GM12878 (cell line): ENCODE data around the gene FKBP4. TPM values are rescaled to one million over a fixed set of nuclear protein-coding genes. Genes with fewer than 3 reads are reported as not detected.

Source experiments
- ATAC-seq: fragments of 200-7000 bp; cut with Tn5 transposase; 3 replicates; pipeline ENCODE4 v1.9.1; 2020; ENCODE audit warnings: mild to moderate bottlenecking, moderate library complexity
- BruUV-seq: library from RNA; stranded (reverse); fragments of 400-500 nt; replicated peaks from 2 replicates; lab custom pipeline; 2021; lab: Mats Ljungman, UMichigan
- CTCF ChIA-PET: fragments of 300-600 bp; sonication (Branson Sonifier 250); formaldehyde crosslinking; extraction: SDS; loops from one replicate; lab custom pipeline; 2021; ENCODE audit warnings: inconsistent platforms; lab: Yijun Ruan, JAX
- POLR2A ChIA-PET: fragments of 350-600 bp; formaldehyde crosslinking; extraction: SDS; loops from one replicate; lab custom pipeline; 2021; ENCODE audit warnings: inconsistent platforms; lab: Charles Lee
- RAD21 ChIA-PET: fragments of 300-600 bp; sonication (Branson Sonifier 250); formaldehyde crosslinking; loops from one replicate; lab custom pipeline; 2023; ENCODE audit warnings: antibody characterized with exemption; ENCODE audit not compliant: unreplicated experiment; lab: Charles Lee
- SMC1A ChIA-PET: fragments of 300-600 bp; sonication (Branson Sonifier 250); formaldehyde crosslinking; loops from one replicate; lab custom pipeline; 2023; ENCODE audit not compliant: unreplicated experiment, uncharacterized antibody; lab: Charles Lee
- DNase-seq: peaks from one replicate; pipeline ENCODE4 v3.0.0-alpha.2; 2011; ENCODE audit warnings: low read depth, low spot score
- FAIRE-seq: peaks from 3 replicates; lab custom pipeline; 2011; peaks lifted over from hg19 to GRCh38; lab: Jason Lieb, UNC
- H2AFZ ChIP-seq: 2 replicates; pipeline ENCODE4 v1.6.0; 2011; ENCODE audit warnings: low read depth, low read length, control low read depth; ENCODE audit not compliant: control insufficient read depth
- H3K27ac ChIP-seq: 2 replicates; pipeline ENCODE4 v1.5.1; 2011; ENCODE audit warnings: control low read depth; ENCODE audit not compliant: control insufficient read depth, insufficient read depth
- H3K27me3 ChIP-seq, 2 experiments: replicated peaks in 1 of 2; 2 replicates each; pipeline versions ENCODE4 v1.6.0 to v1.6.1; 2011; ENCODE audit warnings: low read length in 1 of 2; ENCODE audit not compliant: control insufficient read depth in 2 of 2, insufficient read depth in 2 of 2
- H3K36me3 ChIP-seq, 2 experiments: 2 replicates each; pipeline ENCODE4 v1.5.1; 2011; ENCODE audit warnings: low read length in 1 of 2; ENCODE audit not compliant: control insufficient read depth in 2 of 2, insufficient read depth in 2 of 2
- H3K4me1 ChIP-seq: 2 replicates; pipeline ENCODE4 v1.6.1; 2011; ENCODE audit warnings: mild to moderate bottlenecking, low read length, moderate library complexity, mixed read lengths; ENCODE audit not compliant: control insufficient read depth, insufficient read depth
- H3K4me2 ChIP-seq: 2 replicates; pipeline ENCODE4 v1.6.0; 2011; ENCODE audit warnings: control low read depth; ENCODE audit not compliant: control insufficient read depth, insufficient read depth
- H3K4me3 ChIP-seq: fragments of 200-600 bp; sonication (generic); 2 replicates; pipeline ENCODE4 v1.5.1; 2016
- H3K79me2 ChIP-seq: 2 replicates; pipeline ENCODE4 v1.6.0; 2011; ENCODE audit warnings: low read length; ENCODE audit not compliant: control insufficient read depth, insufficient read depth
- H3K9ac ChIP-seq: 2 replicates; pipeline ENCODE4 v1.8.0; 2011; ENCODE audit warnings: low read length, control low read depth, mixed read lengths; ENCODE audit not compliant: control insufficient read depth, insufficient read depth
- H3K9me3 ChIP-seq: replicated peaks from 3 replicates; pipeline ENCODE4 v1.5.1; 2011; ENCODE audit warnings: mild to moderate bottlenecking, low read length; ENCODE audit not compliant: control insufficient read depth, insufficient read depth
- H4K20me1 ChIP-seq: 2 replicates; pipeline ENCODE4 v1.6.0; 2011; ENCODE audit not compliant: control insufficient read depth, insufficient read depth
- CREB1 ChIP-seq: IDR thresholded peaks from 2 replicates; pipeline ENCODE4 v1.6.1; 2012; ENCODE audit warnings: low read depth, mild to moderate bottlenecking, inconsistent platforms
- POLR2AphosphoS2 ChIP-seq: IDR thresholded peaks from 2 replicates; pipeline ENCODE4 v1.6.1; 2011; ENCODE audit warnings: low read depth, mild to moderate bottlenecking, low read length, improper control_type of control experiment, moderate library complexity
- WGBS: methylation state at CpG from one replicate; pipeline ENCODE4 v1.1.6; 2016; ENCODE audit warnings: low lambda C conversion rate; ENCODE audit not compliant: insufficient replicate concordance, insufficient coverage; ENCODE audit errors: missing lambda C conversion rate; 5-methylcytosine and 5-hydroxymethylcytosine counted together
- in situ Hi-C: fragments of 300-500 bp; cut with MboI; formaldehyde crosslinking; loops from 9 replicates; pipeline ENCODE4 v1.14.3; 2018; ENCODE audit warnings: mixed read lengths
- intact Hi-C: fragments of 100-400 bp; cut with micrococcal nuclease; formaldehyde crosslinking; loops from one replicate; pipeline ENCODE4 v1.14.2; 2022; ENCODE audit not compliant: unreplicated experiment
- polyA plus RNA-seq, 11 experiments: library from polyadenylated mRNA; depleted of rRNA in 4 of 11; unstranded in 6 of 11; stranded (reverse) in 5 of 11; fragments of >200 nt; fragmentation: Nextera tagmentation in 4 of 11; fragmentation: Illumina TruSeq in 1 of 11; extraction: Ambion mirVana in 4 of 11; extraction: Trizol in 1 of 11; gene quantifications; 1 replicate in 1 of 11; 2 replicates in 10 of 11; pipeline versions ENCODE4 v1.2.1 to v1.2.3, GENCODE V29; 2011 to 2016; ENCODE audit warnings: inconsistent platforms in 2 of 11, missing spikeins in 2 of 11, low read depth in 1 of 11
- total RNA-seq, 4 experiments: library from RNA; depleted of rRNA in 3 of 4; stranded (reverse); fragments of >200 nt in 3 of 4; fragmentation: Illumina TruSeq in 1 of 4; extraction: Trizol in 1 of 4; gene quantifications; 2 replicates each; pipeline versions ENCODE4 v1.2.1 to v1.2.3, GENCODE V29; 2013 to 2021
- TF ChIP-seq, protein P1 (sequence below): fragments of 450-650 bp; IDR thresholded peaks from 2 replicates; pipeline ENCODE4 v1.6.1; 2017; ENCODE audit warnings: mild to moderate bottlenecking
- TF ChIP-seq, protein P2 (sequence below): fragments of 450-650 bp; IDR thresholded peaks from 2 replicates; pipeline ENCODE4 v1.6.1; 2017; ENCODE audit warnings: antibody characterized with exemption, mild to moderate bottlenecking, moderate library complexity
- TF ChIP-seq, protein P3 (sequence below): IDR thresholded peaks from 2 replicates; pipeline ENCODE4 v1.6.1; 2011; ENCODE audit warnings: low read depth, low read length, improper control_type of control experiment, borderline replicate concordance
- TF ChIP-seq, protein P4 (sequence below): IDR thresholded peaks from 2 replicates; pipeline ENCODE4 v1.6.1; 2012; ENCODE audit warnings: improper control_type of control experiment, low read depth, low read length; ENCODE audit not compliant: insufficient replicate concordance

FKBP4 gene
- total and polyA plus RNA-seq, 10 of the 15 experiments (the other 5 are each of a cell fraction or from before 2014, with no cell fraction given) = 8.9 to 90.0 (median 45.4) TPM

DNA sequence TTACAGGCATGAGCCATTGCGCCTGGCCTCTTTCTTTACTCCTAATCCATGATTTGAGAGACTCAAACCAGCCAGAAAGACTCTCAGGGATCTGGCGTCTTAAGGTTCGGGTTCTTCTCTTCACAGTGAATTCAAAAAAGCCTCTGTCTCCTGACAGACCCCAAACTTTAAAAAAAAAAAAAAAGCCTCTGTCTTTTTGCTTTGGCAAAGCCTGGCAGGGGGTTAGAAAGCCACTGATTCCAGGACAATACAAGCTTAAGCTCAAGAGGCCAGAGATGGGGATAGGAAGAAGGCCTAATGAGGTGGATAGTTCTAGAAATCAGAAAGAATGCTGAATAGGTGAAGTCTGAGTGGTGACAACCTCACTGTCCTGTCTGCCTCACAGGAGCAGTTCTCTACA, 31.3 kb downstream of the FKBP4 start (continued):
- TF ChIP-seq, protein P1, sequence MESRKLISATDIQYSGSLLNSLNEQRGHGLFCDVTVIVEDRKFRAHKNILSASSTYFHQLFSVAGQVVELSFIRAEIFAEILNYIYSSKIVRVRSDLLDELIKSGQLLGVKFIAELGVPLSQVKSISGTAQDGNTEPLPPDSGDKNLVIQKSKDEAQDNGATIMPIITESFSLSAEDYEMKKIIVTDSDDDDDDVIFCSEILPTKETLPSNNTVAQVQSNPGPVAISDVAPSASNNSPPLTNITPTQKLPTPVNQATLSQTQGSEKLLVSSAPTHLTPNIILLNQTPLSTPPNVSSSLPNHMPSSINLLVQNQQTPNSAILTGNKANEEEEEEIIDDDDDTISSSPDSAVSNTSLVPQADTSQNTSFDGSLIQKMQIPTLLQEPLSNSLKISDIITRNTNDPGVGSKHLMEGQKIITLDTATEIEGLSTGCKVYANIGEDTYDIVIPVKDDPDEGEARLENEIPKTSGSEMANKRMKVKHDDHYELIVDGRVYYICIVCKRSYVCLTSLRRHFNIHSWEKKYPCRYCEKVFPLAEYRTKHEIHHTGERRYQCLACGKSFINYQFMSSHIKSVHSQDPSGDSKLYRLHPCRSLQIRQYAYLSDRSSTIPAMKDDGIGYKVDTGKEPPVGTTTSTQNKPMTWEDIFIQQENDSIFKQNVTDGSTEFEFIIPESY = no peak
- no peak for TF ChIP-seq POLR2AphosphoS2

DNA sequence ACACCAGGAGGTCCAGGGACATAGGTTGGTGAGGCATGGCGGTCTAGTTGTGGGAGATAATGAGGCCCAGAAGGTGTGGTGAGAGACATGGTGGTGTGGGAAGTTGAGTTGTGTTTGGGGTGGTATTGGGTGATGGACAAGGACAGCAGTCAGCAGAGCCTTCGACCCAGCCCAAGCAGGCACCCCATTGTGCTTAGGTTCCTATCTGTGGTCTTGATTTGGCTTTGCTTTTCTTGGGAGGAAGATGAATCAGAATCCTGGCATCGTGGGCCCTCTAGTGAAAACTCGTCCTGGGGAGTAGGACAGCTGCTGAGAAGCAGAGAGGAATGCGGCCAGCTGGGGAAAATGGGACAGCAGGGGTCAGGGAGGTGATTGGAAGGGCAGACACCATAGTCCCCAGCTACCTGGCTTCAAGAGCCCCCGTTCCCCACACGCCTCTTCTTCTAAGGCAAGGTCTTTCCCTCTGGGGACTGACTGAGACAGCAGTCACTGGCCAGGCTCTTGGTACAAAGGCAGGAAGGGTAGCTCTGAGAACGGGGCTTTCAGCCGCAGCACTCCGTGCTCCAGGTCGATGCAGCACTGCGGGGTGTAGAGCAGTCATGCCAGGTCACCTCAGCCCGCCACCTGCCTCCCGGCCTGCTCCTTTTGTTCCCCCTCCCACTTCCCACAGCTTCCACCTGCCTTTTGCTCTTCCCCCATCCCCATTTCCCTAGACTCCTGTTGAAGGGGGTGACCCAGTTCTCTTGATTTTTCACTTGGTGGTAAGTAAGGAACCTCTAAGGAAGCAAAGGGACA, 32.1 kb downstream of the FKBP4 start:
- Histone ChIP-seq H3K36me3 (peaks cover 5 to 18% of the 10 kb centered on the region in 2 experiments), H3K79me2 (no peaks in the 10 kb centered on the region), H3K27me3 (no peaks in the 10 kb centered on the region), H3K4me2 (no peak overlapping the region), H3K4me1 (no peaks in the 10 kb centered on the region), H3K4me3 (no peak overlapping the region), H3K9me3 (no peaks in the 10 kb centered on the region), H3K27ac (no peak overlapping the region), H2AFZ (no peak overlapping the region), H4K20me1 (no peaks in the 10 kb centered on the region; the same call in 1 of the 2 replicates), H3K9ac (no peak overlapping the region)
- DNase-seq (no peak), ATAC-seq (no peak), FAIRE-seq (no peak)
- intact Hi-C loops (no loop called here), in situ Hi-C loops (no loop called here)
- POLR2A ChIA-PET = interaction anchor here (0.7 kb wide), 2 partner anchors 25 to 949 kb away, joined by 3 read pairs; no protein-coding TSS in a partner anchor
- RAD21 ChIA-PET = no interaction called here
- WGBS = 88% methylated on average over 14 of the region's 14 CpGs
- CTCF ChIA-PET = no interaction called here
- no TSS peak for BruUV-seq
- SMC1A ChIA-PET = no interaction called here
- TF ChIP-seq CREB1 = no peak
- TF ChIP-seq, protein P2, sequence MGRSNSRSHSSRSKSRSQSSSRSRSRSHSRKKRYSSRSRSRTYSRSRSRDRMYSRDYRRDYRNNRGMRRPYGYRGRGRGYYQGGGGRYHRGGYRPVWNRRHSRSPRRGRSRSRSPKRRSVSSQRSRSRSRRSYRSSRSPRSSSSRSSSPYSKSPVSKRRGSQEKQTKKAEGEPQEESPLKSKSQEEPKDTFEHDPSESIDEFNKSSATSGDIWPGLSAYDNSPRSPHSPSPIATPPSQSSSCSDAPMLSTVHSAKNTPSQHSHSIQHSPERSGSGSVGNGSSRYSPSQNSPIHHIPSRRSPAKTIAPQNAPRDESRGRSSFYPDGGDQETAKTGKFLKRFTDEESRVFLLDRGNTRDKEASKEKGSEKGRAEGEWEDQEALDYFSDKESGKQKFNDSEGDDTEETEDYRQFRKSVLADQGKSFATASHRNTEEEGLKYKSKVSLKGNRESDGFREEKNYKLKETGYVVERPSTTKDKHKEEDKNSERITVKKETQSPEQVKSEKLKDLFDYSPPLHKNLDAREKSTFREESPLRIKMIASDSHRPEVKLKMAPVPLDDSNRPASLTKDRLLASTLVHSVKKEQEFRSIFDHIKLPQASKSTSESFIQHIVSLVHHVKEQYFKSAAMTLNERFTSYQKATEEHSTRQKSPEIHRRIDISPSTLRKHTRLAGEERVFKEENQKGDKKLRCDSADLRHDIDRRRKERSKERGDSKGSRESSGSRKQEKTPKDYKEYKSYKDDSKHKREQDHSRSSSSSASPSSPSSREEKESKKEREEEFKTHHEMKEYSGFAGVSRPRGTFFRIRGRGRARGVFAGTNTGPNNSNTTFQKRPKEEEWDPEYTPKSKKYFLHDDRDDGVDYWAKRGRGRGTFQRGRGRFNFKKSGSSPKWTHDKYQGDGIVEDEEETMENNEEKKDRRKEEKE = no peak
- TF ChIP-seq, protein P3, sequence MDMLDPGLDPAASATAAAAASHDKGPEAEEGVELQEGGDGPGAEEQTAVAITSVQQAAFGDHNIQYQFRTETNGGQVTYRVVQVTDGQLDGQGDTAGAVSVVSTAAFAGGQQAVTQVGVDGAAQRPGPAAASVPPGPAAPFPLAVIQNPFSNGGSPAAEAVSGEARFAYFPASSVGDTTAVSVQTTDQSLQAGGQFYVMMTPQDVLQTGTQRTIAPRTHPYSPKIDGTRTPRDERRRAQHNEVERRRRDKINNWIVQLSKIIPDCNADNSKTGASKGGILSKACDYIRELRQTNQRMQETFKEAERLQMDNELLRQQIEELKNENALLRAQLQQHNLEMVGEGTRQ = no peak
- TF ChIP-seq, protein P4, sequence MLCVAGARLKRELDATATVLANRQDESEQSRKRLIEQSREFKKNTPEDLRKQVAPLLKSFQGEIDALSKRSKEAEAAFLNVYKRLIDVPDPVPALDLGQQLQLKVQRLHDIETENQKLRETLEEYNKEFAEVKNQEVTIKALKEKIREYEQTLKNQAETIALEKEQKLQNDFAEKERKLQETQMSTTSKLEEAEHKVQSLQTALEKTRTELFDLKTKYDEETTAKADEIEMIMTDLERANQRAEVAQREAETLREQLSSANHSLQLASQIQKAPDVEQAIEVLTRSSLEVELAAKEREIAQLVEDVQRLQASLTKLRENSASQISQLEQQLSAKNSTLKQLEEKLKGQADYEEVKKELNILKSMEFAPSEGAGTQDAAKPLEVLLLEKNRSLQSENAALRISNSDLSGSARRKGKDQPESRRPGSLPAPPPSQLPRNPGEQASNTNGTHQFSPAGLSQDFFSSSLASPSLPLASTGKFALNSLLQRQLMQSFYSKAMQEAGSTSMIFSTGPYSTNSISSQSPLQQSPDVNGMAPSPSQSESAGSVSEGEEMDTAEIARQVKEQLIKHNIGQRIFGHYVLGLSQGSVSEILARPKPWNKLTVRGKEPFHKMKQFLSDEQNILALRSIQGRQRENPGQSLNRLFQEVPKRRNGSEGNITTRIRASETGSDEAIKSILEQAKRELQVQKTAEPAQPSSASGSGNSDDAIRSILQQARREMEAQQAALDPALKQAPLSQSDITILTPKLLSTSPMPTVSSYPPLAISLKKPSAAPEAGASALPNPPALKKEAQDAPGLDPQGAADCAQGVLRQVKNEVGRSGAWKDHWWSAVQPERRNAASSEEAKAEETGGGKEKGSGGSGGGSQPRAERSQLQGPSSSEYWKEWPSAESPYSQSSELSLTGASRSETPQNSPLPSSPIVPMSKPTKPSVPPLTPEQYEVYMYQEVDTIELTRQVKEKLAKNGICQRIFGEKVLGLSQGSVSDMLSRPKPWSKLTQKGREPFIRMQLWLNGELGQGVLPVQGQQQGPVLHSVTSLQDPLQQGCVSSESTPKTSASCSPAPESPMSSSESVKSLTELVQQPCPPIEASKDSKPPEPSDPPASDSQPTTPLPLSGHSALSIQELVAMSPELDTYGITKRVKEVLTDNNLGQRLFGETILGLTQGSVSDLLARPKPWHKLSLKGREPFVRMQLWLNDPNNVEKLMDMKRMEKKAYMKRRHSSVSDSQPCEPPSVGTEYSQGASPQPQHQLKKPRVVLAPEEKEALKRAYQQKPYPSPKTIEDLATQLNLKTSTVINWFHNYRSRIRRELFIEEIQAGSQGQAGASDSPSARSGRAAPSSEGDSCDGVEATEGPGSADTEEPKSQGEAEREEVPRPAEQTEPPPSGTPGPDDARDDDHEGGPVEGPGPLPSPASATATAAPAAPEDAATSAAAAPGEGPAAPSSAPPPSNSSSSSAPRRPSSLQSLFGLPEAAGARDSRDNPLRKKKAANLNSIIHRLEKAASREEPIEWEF = no peak
